Kidney capillary endothelial cell (primary cell): Measurements from ENCODE around the gene DRC1.
A peak's percentile ranks its signal among the peaks of the same experiment; 100 is the strongest.

Experiments
- DNase-seq: peaks from one replicate; pipeline ENCODE4 v3.0.0-alpha.2; 2018; ENCODE audit warnings: low spot score

Gene DRC1

GRCh38 chr2:26493566-26493965 lies 91.8 kb downstream of the DRC1 start:
- no peak for DNase-seq

- no peak for DNase-seq
These were observed 92.5 kb downstream of the DRC1 start for GRCh38 chr2:26494199-26494598.

- DNase-seq, result no peak
These were observed 93.2 kb downstream of the DRC1 start for GRCh38 chr2:26494891-26495290.

- no peak for DNase-seq
These were observed 94.1 kb downstream of the DRC1 start for GRCh38 chr2:26495705-26496297.

- DNase-seq, result no peak
These were observed 98.7 kb downstream of the DRC1 start for GRCh38 chr2:26500406-26500805.

GRCh38 chr2:26503231-26503880 lies 101.6 kb downstream of the DRC1 start:
- DNase-seq, result peak; percentile 63

GRCh38 chr2:26504002-26504401 lies 102.3 kb downstream of the DRC1 start:
- no peak for DNase-seq

- DNase-seq, result no peak
These were observed 104.6 kb downstream of the DRC1 start for GRCh38 chr2:26506279-26506678.
